GM08714 (cell line): ENCODE measurements around the gene SLC6A7.

ENCODE experiments used
- H3K4me3 ChIP-seq: fragments of 200-500 bp; sonication (Bioruptor generic); 2 replicates; pipeline ENCODE4 v1.5.1; 2014; ENCODE audit warnings: mild to moderate bottlenecking, low read length, inconsistent platforms
- ZNF274 ChIP-seq: IDR thresholded peaks from 2 replicates; pipeline ENCODE4 v1.6.1; 2012; ENCODE audit warnings: mild to moderate bottlenecking, low read depth, low read length

SLC6A7 gene

DNA sequence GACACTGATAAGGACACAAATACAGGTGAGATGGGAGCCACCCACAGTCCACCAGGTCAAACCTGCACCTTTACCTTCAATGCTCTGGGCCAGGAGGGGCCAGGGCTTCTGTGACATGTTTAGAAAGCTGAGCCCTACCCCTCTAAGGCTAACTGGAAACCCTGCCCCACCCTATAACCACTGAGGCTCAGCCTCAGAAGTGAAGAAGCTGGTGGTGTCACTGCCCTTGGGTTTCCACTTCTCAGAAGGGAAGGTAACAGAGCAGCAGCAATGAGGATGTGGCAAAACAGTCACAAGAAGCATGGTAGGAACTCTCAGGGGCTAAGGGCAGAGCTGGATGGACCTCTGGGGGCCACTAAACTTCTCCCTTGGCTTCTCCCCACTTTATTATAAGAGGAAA lies 40.2 kb upstream of the SLC6A7 start:
- TF ChIP-seq ZNF274 = no peak
- H3K4me3 ChIP-seq = no peak overlapping the region

DNA sequence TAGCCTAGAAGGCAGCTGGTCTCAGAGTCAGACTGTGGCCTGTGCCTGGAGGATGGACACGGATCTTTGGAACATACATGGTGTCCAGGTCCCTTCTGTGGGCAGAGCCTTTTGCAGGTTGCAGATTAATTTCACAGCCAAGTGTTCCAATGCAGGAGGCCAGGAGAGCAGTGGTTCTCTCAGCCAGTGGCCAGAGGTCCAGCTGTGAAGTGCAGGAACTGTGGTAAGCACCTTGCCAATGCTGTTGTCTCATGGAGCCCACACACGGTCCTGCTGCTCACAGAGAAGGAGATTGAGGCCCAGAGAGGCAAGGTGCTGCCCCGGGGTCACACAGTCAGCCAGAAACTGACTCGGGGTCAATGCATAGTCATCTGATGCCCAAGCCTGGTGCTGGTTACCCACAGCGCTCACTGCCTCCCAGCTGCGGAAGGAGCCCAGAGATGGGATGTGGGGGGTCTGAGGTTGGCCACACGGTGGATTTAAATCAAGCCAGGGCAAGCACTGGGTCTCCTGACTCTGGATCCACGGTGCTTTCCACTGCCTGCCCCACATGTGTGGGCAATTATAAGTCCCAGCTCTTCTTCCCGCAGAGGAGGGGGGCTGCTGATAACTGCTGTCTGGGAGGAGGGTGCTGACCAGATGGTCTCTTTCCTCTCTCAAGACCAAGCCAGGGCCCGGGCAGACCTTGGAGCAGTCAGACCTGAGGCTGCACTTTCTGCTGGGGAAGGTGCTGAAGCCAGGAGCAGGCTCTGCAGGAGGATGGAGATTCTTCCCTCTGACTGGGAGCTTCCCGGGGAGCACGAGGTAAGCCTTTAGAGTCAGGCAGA lies 37.0 kb upstream of the SLC6A7 start:
- no peak for TF ChIP-seq ZNF274
- H3K4me3 ChIP-seq = no peak overlapping the region

DNA sequence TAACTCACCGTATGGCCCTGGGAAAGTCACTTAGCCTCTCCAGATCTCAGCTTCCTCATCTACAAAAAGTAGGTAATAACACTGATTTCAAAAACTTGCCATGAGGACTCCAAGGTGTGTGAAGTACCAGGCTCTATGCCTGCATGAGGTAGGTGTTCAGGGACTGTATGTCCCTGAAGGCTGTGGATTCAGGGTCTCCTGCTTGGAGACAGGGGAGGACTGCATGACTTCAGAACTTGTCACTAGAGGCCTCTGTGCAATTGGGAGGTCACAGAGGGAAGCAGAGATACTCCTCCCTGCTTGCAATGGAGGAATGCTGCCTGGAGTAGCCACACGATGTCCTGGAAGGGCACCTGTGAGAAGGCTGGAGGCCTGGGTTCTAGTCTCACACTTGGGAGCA lies 36.4 kb upstream of the SLC6A7 start:
- H3K4me3 ChIP-seq = no peak overlapping the region
- no peak for TF ChIP-seq ZNF274

DNA sequence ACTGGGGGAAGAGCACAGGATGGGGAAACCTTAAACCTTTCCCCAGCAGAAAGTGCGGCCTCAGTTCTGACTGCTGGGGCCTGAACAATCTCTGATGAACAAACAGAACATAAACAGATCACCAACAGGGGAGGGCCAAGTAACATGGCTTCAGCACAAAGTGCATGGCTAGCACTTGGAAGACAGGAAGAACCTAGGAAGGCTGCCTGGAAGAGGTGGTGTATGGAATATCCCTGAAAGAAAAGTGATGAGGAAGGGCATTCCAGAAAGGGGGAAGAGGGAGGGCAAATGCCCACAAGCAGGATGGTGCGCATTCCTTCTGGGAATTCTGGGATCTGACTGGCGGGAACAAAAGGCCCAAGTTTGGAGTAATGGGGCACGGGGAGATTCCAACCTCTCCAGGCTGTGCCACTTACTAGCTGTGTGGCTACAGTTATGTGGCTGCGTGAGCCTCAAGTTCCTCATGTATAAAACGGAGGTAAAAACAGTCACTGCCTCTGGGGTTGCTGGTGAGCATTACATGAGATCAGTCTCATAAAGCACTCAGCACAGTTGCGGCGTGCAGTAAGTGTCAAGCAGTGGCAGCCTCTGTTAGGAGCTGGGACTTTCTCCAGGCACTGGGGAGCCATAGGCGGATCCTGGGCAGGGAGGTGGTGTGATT lies 35.8 kb upstream of the SLC6A7 start:
- TF ChIP-seq ZNF274 = no peak
- H3K4me3 ChIP-seq = no peak overlapping the region

DNA sequence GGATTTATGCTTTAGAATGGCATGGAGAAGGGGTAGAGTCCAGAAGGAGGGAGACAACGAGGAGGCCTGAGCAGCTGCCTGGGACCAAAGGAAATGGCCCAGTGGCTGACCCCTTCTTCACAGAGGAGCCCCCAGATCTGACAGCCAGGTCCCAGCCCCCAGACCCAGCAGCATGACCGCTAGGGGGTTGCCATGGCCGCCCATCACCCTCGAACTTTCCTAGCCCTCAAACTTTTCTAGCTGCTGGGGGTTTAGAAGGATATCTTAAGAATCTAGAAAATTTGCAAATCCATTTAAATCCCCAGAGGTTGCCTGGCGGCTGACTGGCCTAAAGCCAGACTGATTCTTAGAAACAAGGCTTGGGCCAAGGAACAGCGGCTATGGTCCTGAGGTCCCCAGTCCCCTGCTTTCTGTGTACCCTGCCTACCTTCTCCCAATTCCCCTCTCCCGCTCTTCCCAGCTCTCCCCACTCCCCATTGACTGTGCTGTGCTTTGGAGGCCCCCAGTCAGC lies 35.2 kb upstream of the SLC6A7 start:
- no peak overlapping the region for H3K4me3 ChIP-seq

DNA sequence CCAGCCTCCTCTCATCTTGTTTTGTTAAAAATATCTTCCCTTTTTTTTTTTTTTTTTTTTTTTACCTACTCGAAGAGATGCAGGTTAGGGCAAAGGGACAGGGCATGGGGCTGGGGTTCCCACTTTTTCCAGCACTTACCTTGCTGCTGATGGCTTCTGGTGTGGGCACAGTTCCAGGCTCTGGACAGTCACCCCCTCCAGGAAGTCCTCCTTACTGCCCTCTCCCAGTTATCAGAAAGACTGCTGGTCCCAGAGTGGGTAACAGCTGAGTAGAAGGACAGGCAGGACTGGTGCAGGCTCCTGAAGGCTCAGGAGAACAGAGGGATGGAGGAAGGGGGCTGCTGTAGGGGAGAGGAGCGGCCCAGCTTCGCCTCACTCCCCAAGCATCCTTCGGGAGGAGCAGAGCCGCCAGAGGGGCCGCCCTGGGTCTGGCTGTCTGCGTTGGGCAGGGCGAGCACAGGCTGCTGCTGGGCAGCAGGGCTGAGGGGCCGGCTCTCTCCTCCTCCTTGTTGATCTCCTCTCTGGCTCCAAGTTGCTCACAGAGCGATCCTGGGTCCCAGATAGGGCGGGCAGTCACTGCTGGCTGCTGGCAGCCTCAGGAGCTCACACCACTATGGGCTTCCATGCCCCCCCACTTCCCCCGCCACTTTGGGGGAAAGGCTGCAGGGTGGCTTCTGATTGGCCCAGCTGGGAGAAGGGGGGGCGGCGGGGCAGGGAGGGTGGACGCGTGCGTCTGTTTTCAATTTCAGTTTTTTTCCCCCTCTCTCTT lies 34.4 kb upstream of the SLC6A7 start, which contains the start of gene PDGFRB:
Gene PDGFRB, minus strand, starts transcription at position 588 of the 769 bp plus-strand sequence. CDS start 18,798 bp downstream, outside the sequence.
- TF ChIP-seq ZNF274 = no peak

More for the DNA sequence above, 35.2 kb upstream of the SLC6A7 start:
- no peak for TF ChIP-seq ZNF274

DNA sequence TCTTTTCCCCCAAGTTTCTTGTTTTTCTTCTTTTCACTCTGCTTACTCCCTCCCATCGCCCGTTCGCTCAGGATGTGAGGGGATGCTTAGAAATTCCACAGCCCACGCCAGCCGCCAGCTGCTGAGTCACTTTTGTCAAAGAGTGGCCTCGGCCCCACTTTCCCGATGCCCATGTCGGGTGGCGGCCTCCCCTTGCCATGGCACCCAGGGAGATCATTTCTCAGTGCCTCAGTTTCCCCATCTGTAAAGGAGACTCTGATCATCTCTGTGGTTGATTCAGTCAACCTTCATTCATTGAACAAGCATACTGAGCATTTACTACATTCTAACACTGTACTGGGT lies 33.9 kb upstream of the SLC6A7 start:
- TF ChIP-seq ZNF274 = no peak
- H3K4me3 ChIP-seq = peak overlapping the region; percentile 44; the same call in 1 of the 2 replicates

More for the DNA sequence above, 34.4 kb upstream of the SLC6A7 start, which contains the start of gene PDGFRB:
- peak within 1 kb of the TSS; percentile 44; the same call in 1 of the 2 replicates for H3K4me3 ChIP-seq

DNA sequence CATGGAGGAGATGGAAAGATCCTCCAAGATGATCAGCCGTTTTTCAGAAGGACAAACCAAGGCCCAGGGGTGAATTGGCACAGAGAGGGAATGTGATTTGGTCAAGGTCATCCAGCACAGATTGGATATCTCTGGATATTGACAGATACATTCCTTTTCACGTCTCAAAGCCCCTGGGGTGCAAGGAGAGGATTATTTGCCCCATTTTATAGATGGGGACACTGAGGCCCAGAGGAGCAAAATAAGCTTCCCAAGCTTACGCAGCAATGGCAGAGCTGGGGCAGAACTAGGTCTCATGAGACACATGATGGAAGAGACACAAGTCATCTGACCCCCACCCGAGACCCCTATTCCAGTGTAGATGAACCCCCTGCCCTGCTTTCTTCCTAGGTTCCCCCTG lies 33.3 kb upstream of the SLC6A7 start:
- H3K4me3 ChIP-seq = no peak overlapping the region; the same call in 1 of the 2 replicates
- TF ChIP-seq ZNF274 = no peak

DNA sequence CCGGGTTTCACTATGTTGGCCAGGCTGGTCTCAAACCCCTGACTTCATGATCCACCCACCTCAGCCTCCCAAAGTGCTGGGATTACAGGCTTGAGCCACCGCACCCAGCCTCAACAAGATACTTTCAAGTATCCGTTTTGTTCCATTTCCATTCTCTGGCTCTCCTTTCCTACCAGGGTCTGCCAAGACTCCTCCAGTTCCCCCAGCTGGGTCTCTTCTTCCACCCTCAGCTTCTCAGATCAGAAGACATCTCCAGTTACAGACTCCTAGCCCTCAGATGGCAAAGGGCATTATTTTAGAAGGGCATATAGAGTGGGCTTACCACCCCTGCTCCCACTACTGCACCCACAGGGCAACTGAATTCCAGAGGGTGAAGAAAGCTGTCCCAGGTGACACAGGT lies 32.7 kb upstream of the SLC6A7 start:
- no peak for TF ChIP-seq ZNF274
- H3K4me3 ChIP-seq = no peak overlapping the region

DNA sequence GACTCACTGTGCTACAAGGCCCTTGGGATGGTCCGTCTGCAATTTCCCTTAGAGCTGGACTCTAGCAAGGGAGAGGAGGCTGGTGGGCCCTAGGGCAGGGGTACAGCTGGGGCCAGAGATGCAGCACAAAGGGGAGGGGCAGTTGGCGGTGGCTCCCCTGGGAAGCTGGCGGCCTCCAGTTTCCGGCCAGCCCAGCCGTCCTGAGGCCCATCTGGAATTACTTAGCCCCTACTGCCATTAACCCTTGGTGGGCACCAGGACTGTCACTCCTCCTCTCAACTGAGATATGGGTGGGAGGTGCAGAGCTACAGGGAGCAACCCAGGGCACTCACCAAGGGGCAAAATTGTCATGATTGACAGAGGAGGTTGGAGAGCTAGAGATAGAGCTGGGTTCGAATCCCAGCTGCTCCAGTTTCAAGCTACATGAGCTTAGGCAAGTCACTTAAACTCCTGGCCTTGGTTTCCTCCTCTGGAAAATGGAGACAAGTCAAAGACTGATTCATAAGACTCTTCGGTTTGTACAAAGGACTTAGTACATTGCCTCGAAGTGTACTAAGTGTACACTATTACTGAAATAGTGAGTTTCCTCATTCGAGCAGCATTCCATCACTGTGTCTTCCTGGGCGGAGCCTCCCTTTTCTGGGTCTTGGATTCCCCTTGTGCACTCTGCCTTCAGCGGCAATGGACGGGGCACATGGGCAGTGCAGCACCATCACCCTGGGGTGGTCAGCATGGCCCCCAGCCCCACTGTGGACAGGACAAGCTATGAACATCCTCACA lies 31.5 kb upstream of the SLC6A7 start:
- TF ChIP-seq ZNF274 = no peak
- H3K4me3 ChIP-seq = no peak overlapping the region

DNA sequence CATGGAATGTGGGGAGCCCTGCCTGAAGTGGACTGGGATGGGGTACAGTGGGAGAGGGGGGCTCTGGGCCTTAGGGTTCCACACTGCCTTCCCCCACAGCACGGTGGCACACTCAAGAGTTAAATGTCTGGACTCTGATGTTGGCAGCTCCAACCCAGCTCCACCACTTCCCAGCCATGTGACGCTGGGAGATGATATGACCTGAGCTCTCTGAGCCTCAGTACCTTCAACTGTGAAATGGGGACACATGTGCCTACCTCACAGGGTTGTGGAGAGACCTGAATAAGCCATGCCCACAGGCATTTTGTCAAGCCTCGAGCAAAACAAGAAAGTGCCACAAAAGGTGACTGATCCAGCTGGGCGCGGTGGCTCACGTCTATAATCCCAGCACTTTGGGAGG lies 30.8 kb upstream of the SLC6A7 start:
- TF ChIP-seq ZNF274 = no peak
- H3K4me3 ChIP-seq = no peak overlapping the region

DNA sequence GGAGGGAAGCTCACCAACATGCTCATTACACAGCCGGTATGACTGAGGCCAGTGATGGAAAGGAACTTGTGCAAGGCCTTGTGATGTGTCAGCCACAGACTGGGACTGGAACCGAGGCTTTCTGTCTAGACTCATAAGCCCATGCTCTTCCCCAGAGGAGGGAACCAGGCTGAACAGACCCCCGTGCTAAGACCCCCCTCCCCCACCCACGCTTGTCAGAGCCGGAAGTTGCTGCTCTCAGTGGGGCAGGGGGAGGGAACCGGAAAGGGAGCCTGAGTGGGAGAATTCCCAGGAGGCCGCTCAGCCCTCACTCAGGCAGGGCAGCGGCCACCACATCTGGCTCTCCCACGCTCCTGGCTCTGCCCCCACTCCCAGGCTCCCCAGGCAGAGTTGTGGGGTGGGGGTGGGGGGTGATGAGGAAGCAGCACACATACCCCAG lies 30.1 kb upstream of the SLC6A7 start:
- H3K4me3 ChIP-seq = no peak overlapping the region
- TF ChIP-seq ZNF274 = no peak

DNA sequence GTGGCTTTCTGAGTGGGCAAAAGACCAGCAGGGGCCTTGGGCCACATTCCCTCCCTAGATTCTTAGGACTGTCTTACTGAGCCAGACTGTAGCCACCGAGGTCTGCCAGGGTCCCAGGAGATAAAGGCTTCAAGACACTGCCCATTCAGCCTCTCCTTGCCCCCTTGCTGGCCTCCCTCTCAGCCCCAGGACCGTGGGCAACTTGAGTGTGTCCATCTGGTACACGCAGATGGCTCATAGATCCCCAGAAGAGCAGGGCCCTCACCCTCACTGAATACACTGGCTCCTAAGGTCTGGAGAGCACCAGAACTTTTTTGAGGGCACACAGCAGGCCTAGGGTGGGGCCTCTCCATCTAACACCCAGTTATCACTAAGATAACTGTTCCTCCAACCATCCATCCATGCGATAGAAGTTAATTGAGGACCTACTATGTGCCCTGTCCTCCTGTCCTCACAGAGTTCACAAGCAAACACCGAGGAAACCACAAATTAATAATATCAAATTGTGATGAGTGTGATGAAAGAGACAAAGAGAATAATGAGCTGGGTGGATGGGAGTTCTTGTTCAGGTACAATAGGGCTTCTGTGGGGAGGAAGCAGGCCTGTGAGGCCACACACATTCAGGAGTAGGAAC lies 29.3 kb upstream of the SLC6A7 start:
- no peak for TF ChIP-seq ZNF274

More for the DNA sequence above, 29.3 kb upstream of the SLC6A7 start:
- H3K4me3 ChIP-seq = no peak overlapping the region
